ENCODE measurements around the gene PARD6G. TPM values are rescaled to one million over a fixed set of nuclear protein-coding genes. Genes with fewer than 3 reads are reported as not detected.

Gene PARD6G
- total and polyA plus RNA-seq, 2 of the 13 experiments (the other 11 are each of a cell fraction or from before 2014, with no cell fraction given) = 3.6 to 7.4 TPM

GRCh38 chr18:80180778-80181564 lies 66.3 kb downstream of the PARD6G start:
- CTCF ChIA-PET (ENCODE audit: low intra/inter-chr PET ratio, low total read pairs) = no interaction called here
- no peak overlapping the region for H3K4me2 ChIP-seq (ENCODE audit: low read depth, low read length)

More at GRCh38 chr18:80180778-80181564, 66.3 kb downstream of the PARD6G start:
- no peaks in the 10 kb centered on the region for H3K36me3 ChIP-seq (replicated peaks in 1 of 2; ENCODE audit: control insufficient read depth in 1 of 2, insufficient read depth in 2 of 2, low read length in 2 of 2)
- no peak overlapping the region for H3K9ac ChIP-seq (ENCODE audit: insufficient read depth, low read depth, low read length)
- BruUV-seq (replicated peaks) = no TSS peak
- H4K20me1 ChIP-seq (ENCODE audit: insufficient read depth, low read length) = no peaks in the 10 kb centered on the region
- intact Hi-C loops (cut with micrococcal nuclease; ENCODE audit: unreplicated experiment) (no loop called here), in situ Hi-C loops (cut with HindIII; ENCODE audit: extremely low pct_ligation_motif_present, low pct_unique_long_range_greater_than_20kb) (no loop called here)
- FAIRE-seq = no peak
- H3K79me2 ChIP-seq (ENCODE audit: insufficient read depth, low read length) = no peaks in the 10 kb centered on the region
- no peak overlapping the region for H3K4me3 ChIP-seq (replicated peaks in 1 of 3; ENCODE audit: insufficient read depth in 1 of 3, low read depth in 2 of 3, low read length in 3 of 3)
- no peak for DNase-seq (ENCODE audit: low spot score)
- peak; percentile 25 for ATAC-seq
- no peak overlapping the region for H3K27ac ChIP-seq (ENCODE audit: extremely low read length, insufficient read depth, low read length)
- H3K27me3 ChIP-seq (ENCODE audit: control insufficient read depth in 1 of 2, insufficient read depth in 2 of 2, low read length in 2 of 2) = no peaks in the 10 kb centered on the region
- no peak for TF ChIP-seq ZNF558 (CRISPR knock-in tag; IDR thresholded peaks at IDR 0.05; ENCODE audit: borderline replicate concordance)
- no peak for TF ChIP-seq PTBP1 (IDR thresholded peaks at IDR 0.05; ENCODE audit: low read depth, low read length, poor library complexity, severe bottlenecking)
- no peak for TF ChIP-seq DBP (CRISPR knock-in tag; IDR thresholded peaks at IDR 0.05; ENCODE audit: not compliant biosample characterization)
- TF ChIP-seq KIAA2018 (CRISPR knock-in tag; IDR thresholded peaks at IDR 0.05; ENCODE audit: borderline replicate concordance) = no peak
- TF ChIP-seq CBFB (CRISPR knock-in tag; IDR thresholded peaks at IDR 0.05) = no peak
- TF ChIP-seq MBNL3 (CRISPR knock-in tag; conservative IDR thresholded peaks at IDR 0.05) = no peak
- TF ChIP-seq HNRNPL (IDR thresholded peaks at IDR 0.05; ENCODE audit: low read depth, low read length) = no peak
- TF ChIP-seq MAFG (CRISPR knock-in tag; IDR thresholded peaks at IDR 0.05) = no peak
- no peaks in the 10 kb centered on the region for H3K9me3 ChIP-seq (ENCODE audit: low read length)
- H3K4me1 ChIP-seq (ENCODE audit: insufficient read depth, low read length) = peaks cover 13% of the 10 kb centered on the region
- H2AFZ ChIP-seq (ENCODE audit: low read length) = no peak overlapping the region
- POLR2A ChIA-PET = no interaction called here
- WGBS (ENCODE audit: low lambda C conversion rate) = 89% methylated on average over 6 of the region's 33 CpGs

Measured in HepG2 (cell line).